B cell (primary cell): ENCODE data around the gene BAHCC1.
"Not testable (repeated sequence)": the region's sequence is repeated elsewhere in the genome, so short reads cannot be mapped to it uniquely, and the experiment has no call there.

ENCODE experiments used
- CTCF ChIP-seq: fragments of 200-600 bp; IDR thresholded peaks from one replicate; pipeline ENCODE4 v1.8.0; 2022; ENCODE audit warnings: antibody characterized with exemption, mild to moderate bottlenecking
- EZH2 ChIP-seq: IDR thresholded peaks from 2 replicates; pipeline ENCODE4 v1.6.1; 2012; ENCODE audit warnings: borderline replicate concordance, low read depth, mild to moderate bottlenecking, moderate library complexity, low read length; ENCODE audit not compliant: insufficient read depth, poor library complexity, severe bottlenecking

- TF ChIP-seq EZH2, CTCF: not testable (repeated sequence)
Observed at GRCh38 chr17:81425716-81426392, 30.6 kb downstream of the BAHCC1 start.
